Loucy (cell line): ENCODE results near the gene TNS3.

Source experiments
- H2AFZ ChIP-seq: fragments of 200-600 bp; sonication (generic); 2 replicates; pipeline ENCODE4 v1.6.0; 2016; ENCODE audit warnings: antibody characterized with exemption, mild to moderate bottlenecking, low read length, moderate library complexity
- H3F3A ChIP-seq: fragments of 200-600 bp; 2 replicates; pipeline ENCODE4 v1.6.0; 2016; ENCODE audit warnings: antibody characterized with exemption, low read depth, mild to moderate bottlenecking
- H3K27me3 ChIP-seq: fragments of 200-600 bp; sonication (generic); 2 replicates; pipeline ENCODE4 v1.6.1; 2014; ENCODE audit warnings: low read length, mild to moderate bottlenecking; ENCODE audit not compliant: insufficient read depth, poor library complexity, severe bottlenecking
- H3K36me3 ChIP-seq: fragments of 200-600 bp; sonication (generic); 2 replicates; pipeline ENCODE4 v1.6.1; 2016; ENCODE audit warnings: low read length; ENCODE audit not compliant: insufficient read depth
- H3K4me1 ChIP-seq: fragments of 200-600 bp; sonication (generic); 2 replicates; pipeline ENCODE4 v1.5.1; 2014; ENCODE audit warnings: low read length, mild to moderate bottlenecking; ENCODE audit not compliant: insufficient read depth, poor library complexity, severe bottlenecking
- H3K4me2 ChIP-seq: fragments of 200-600 bp; sonication (generic); 2 replicates; pipeline ENCODE4 v1.6.0; 2014; ENCODE audit warnings: antibody characterized with exemption, low read length, low read depth, mild to moderate bottlenecking; ENCODE audit not compliant: poor library complexity, severe bottlenecking
- H3K4me3 ChIP-seq: fragments of 200-600 bp; sonication (generic); 2 replicates; pipeline ENCODE4 v1.5.1; 2014; ENCODE audit warnings: low read length, mild to moderate bottlenecking, mixed read lengths; ENCODE audit not compliant: poor library complexity, severe bottlenecking
- H3K79me2 ChIP-seq: fragments of 200-600 bp; sonication (generic); 2 replicates; pipeline ENCODE4 v1.6.1; 2014; ENCODE audit warnings: low read length; ENCODE audit not compliant: insufficient read depth
- H3K9ac ChIP-seq: fragments of 200-600 bp; sonication (generic); 2 replicates; pipeline ENCODE4 v1.6.0; 2014; ENCODE audit warnings: mild to moderate bottlenecking, low read depth, low read length, moderate library complexity; ENCODE audit not compliant: poor library complexity, severe bottlenecking
- H3K9me2 ChIP-seq: fragments of 200-600 bp; sonication (generic); replicated peaks from 2 replicates; pipeline ENCODE4 v1.6.1; 2016; ENCODE audit warnings: low read depth, low read length, mixed read lengths
- H3K9me3 ChIP-seq: fragments of 200-600 bp; sonication (generic); 2 replicates; pipeline ENCODE4 v1.6.1; 2014; ENCODE audit warnings: mild to moderate bottlenecking, antibody characterized with exemption, low read length, low read depth; ENCODE audit not compliant: insufficient read depth
- H4K20me1 ChIP-seq: fragments of 200-600 bp; sonication (generic); 2 replicates; pipeline ENCODE4 v1.6.0; 2014; ENCODE audit warnings: antibody characterized with exemption, low read length, mild to moderate bottlenecking; ENCODE audit not compliant: insufficient read depth, poor library complexity, severe bottlenecking
- EZH2phosphoT487 ChIP-seq: fragments of 200-600 bp; IDR thresholded peaks from 2 replicates; pipeline ENCODE4 v1.6.1; 2018; ENCODE audit warnings: antibody characterized with exemption, mild to moderate bottlenecking, moderate library complexity, borderline replicate concordance
- TF ChIP-seq, protein P1 (sequence below): fragments of 200-600 bp; sonication (generic); conservative IDR thresholded peaks from 2 replicates; pipeline ENCODE4 v1.5.1; 2014; ENCODE audit warnings: mild to moderate bottlenecking, antibody characterized with exemption, low read length

The TNS3 gene

DNA sequence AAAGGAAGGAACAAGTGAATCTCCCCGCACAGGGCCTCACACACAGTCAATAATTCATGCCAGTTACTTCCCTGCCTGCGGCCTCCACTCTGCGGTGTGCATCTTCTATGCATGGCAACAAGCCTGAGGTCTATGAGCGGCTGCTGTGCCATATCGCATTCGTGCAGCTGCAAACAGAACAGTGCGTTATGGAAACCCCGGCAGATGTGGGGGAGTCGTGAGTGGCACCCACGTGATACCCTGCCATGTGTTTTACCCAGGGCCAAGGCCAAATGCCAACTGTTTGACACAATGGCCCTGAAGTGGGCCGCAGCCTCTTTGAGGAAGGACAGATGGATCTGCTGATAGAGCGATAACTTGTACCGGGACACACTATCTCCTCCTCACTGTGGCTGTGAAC lies 13.4 kb downstream of the TNS3 start:
- Histone ChIP-seq H3K4me1 (no peaks in the 10 kb centered on the region), H2AFZ (no peak overlapping the region), H3F3A (no peaks in the 10 kb centered on the region)

DNA sequence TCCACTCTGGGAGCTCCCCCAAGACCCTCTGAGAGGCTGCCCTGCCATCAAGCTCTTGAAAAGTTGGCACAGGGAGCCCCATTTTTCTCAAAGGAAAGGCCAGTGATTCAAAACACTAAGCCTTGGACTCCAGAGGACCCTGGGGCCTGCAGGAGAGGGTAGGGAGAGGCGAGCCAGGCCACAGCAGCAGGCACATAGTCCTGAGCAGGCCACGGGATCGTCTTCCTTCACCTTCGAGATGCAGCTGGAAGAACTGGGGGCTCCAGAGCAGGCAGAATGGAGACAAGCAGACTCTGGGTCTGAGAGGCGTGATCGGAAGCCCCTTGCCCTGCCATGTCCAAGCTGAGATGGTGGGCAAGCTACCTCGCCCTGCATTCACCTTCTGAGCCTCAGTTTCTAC lies 13.9 kb downstream of the TNS3 start:
- Histone ChIP-seq H3K4me2 (no peak overlapping the region), H3K27me3 (no peaks in the 10 kb centered on the region), H3K9me2 (no peaks in the 10 kb centered on the region), H2AFZ (no peak overlapping the region), H3K79me2 (no peaks in the 10 kb centered on the region), H3K4me3 (no peak overlapping the region), H3K9ac (no peak overlapping the region), H3F3A (no peaks in the 10 kb centered on the region), H3K4me1 (no peaks in the 10 kb centered on the region), H4K20me1 (no peaks in the 10 kb centered on the region), H3K36me3 (no peaks in the 10 kb centered on the region), H3K9me3 (no peaks in the 10 kb centered on the region; the same call in 1 of the 2 replicates)
- no peak for TF ChIP-seq EZH2phosphoT487
- TF ChIP-seq, protein P1, sequence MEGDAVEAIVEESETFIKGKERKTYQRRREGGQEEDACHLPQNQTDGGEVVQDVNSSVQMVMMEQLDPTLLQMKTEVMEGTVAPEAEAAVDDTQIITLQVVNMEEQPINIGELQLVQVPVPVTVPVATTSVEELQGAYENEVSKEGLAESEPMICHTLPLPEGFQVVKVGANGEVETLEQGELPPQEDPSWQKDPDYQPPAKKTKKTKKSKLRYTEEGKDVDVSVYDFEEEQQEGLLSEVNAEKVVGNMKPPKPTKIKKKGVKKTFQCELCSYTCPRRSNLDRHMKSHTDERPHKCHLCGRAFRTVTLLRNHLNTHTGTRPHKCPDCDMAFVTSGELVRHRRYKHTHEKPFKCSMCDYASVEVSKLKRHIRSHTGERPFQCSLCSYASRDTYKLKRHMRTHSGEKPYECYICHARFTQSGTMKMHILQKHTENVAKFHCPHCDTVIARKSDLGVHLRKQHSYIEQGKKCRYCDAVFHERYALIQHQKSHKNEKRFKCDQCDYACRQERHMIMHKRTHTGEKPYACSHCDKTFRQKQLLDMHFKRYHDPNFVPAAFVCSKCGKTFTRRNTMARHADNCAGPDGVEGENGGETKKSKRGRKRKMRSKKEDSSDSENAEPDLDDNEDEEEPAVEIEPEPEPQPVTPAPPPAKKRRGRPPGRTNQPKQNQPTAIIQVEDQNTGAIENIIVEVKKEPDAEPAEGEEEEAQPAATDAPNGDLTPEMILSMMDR, result no peak

More for the DNA sequence above, 13.4 kb downstream of the TNS3 start:
- no peaks in the 10 kb centered on the region for H3K36me3 ChIP-seq
- H3K27me3 ChIP-seq, result no peaks in the 10 kb centered on the region
- no peak overlapping the region for H3K4me3 ChIP-seq
- no peak for TF ChIP-seq EZH2phosphoT487
- TF ChIP-seq, protein P1, result no peak
- no peaks in the 10 kb centered on the region; the same call in 1 of the 2 replicates for H3K9me3 ChIP-seq
- no peaks in the 10 kb centered on the region for H4K20me1 ChIP-seq
- no peaks in the 10 kb centered on the region for H3K9me2 ChIP-seq
- H3K79me2 ChIP-seq, result no peaks in the 10 kb centered on the region
- H3K9ac ChIP-seq, result no peak overlapping the region
- H3K4me2 ChIP-seq, result no peak overlapping the region

DNA sequence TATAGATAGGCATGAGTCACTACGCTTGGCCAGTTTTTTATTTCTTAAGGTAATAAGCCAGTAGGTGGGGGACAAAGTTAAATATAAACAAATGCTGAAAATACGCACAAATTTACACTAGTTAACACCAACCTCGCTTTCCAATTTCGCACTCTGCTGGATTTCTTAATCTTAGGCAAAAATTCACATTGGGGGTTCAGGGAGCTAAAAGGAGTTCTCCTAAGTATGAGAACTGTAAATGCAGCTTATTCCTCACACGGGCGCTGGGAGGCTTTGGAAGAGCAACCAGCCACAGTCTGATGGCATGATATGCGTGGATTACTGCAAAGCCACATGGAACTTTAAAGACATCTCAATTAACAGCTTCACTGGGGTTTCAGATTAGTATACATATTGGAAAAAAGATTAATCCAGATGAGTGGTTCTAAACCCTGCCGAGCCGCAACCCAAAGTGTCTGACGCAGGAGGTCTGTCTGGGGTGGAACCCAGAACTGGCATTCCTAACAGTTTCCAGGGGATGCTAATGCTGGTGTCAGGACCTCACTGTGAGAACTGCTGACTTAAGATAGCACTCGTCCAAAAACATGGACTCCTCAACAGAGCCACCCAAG lies 16.2 kb downstream of the TNS3 start:
- Histone ChIP-seq H3K4me1 (no peaks in the 10 kb centered on the region), H3K36me3 (no peaks in the 10 kb centered on the region), H3K27me3 (no peaks in the 10 kb centered on the region), H3K4me2 (no peak overlapping the region), H3K4me3 (no peak overlapping the region), H2AFZ (no peak overlapping the region), H3F3A (no peaks in the 10 kb centered on the region), H3K9me2 (no peaks in the 10 kb centered on the region), H3K9me3 (peaks cover 3% of the 10 kb centered on the region; the same call in 1 of the 2 replicates), H3K9ac (no peak overlapping the region), H3K79me2 (no peaks in the 10 kb centered on the region), H4K20me1 (no peaks in the 10 kb centered on the region)
- TF ChIP-seq EZH2phosphoT487, result no peak
- TF ChIP-seq, protein P1, result no peak
